ENCODE results near the gene GPR18.

Gene GPR18

DNA sequence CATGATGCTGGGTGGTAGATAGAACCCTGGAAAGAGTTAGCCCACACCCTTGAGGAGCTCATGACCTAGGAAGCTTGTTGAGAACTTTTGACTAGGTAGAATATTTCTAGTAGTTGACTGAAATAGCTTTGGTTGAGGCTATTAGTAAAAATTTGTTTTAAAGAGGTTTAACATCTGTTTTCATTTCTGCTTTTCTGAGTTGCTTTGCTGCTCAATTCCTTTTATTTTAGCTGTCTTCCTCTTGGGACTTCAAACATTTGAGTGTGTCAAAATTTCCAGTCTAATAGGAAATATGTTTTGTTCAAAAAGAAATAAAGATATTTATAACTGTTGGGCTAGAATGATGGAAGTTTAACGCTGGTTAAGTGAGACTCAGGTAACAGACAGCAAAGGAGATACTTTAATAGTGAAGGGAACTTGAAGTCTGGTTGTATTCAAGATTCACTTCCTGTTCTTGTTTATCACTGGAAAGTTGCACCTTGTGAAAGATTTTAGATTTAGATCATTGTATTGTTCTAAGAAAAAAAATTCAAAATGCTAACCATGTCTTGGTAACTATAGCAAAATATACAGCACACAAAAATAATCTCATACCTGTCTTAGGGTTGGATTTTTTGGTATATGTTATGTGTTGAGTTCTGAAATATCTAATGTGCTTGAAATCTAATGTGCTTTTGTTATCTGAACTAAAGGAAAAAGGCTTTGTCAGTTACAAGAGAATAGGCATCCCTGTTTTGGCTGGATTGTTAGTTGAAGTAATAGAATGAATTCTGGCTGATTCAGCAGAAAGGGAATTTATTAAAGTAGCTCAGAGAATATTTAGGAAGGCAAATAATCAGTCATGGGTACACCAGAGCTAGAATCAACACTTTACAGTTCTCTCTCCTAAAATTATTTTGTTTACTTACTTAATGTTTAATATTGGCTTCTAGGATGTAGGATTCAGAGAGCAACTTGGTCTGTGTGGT lies 24.4 kb upstream of the GPR18 start:
- TF ChIP-seq, protein P1, sequence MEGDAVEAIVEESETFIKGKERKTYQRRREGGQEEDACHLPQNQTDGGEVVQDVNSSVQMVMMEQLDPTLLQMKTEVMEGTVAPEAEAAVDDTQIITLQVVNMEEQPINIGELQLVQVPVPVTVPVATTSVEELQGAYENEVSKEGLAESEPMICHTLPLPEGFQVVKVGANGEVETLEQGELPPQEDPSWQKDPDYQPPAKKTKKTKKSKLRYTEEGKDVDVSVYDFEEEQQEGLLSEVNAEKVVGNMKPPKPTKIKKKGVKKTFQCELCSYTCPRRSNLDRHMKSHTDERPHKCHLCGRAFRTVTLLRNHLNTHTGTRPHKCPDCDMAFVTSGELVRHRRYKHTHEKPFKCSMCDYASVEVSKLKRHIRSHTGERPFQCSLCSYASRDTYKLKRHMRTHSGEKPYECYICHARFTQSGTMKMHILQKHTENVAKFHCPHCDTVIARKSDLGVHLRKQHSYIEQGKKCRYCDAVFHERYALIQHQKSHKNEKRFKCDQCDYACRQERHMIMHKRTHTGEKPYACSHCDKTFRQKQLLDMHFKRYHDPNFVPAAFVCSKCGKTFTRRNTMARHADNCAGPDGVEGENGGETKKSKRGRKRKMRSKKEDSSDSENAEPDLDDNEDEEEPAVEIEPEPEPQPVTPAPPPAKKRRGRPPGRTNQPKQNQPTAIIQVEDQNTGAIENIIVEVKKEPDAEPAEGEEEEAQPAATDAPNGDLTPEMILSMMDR (conservative IDR thresholded peaks at IDR 0.05; ENCODE audit: low read depth, low read length) = no peak
- no peak overlapping the region for H3K4me3 ChIP-seq (ENCODE audit: low read depth, low read length)
- no peak for DNase-seq (ENCODE audit: low read depth)

DNA sequence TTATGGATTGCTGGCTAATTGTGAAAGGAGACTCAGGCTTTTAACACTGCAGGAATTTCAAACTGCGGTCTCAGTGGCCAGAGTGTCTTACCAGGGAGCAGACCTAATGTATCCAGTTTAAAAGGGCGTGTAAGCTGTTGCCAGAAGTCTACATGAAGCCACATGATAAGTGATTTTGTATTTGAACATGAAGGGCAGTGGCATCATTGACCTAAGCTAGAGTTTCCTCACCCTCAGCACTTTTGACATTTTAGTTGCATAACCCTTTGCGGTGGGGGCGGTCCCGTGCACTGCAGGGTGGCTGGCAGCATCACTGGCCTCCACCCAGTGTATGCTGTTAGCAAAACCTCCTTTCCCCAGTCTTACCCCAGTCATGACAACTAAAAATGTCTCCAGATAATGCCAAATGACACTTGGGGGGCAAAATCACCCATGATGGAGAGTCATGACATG lies 23.7 kb upstream of the GPR18 start:
- TF ChIP-seq, protein P1 (conservative IDR thresholded peaks at IDR 0.05; ENCODE audit: low read depth, low read length) = no peak
- no peak overlapping the region for H3K4me3 ChIP-seq (ENCODE audit: low read depth, low read length)
- DNase-seq (ENCODE audit: low read depth) = peak; percentile 45

DNA sequence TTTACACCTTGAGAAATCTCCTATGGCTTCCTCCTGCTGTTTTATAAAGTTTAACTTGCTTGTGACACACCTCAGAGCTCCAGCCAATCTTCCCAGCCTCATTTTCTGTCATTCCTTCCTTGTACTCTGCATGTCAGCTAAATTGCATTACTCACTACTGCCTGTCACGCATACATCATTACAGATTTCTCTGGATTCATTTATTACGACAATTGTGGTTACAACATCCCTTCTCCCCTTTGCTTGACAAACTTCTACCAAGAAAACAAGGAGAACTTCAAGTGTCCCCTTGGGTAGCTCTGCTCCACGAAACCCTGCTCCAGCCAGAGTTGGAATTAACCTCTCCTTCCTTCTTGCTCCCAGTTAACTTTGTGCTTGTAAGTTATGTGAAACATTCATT lies 22.0 kb upstream of the GPR18 start:
- peak; percentile 10 for DNase-seq (ENCODE audit: low read depth)
- TF ChIP-seq, protein P1 (conservative IDR thresholded peaks at IDR 0.05; ENCODE audit: low read depth, low read length) = no peak
- no peak overlapping the region for H3K4me3 ChIP-seq (ENCODE audit: low read depth, low read length)

DNA sequence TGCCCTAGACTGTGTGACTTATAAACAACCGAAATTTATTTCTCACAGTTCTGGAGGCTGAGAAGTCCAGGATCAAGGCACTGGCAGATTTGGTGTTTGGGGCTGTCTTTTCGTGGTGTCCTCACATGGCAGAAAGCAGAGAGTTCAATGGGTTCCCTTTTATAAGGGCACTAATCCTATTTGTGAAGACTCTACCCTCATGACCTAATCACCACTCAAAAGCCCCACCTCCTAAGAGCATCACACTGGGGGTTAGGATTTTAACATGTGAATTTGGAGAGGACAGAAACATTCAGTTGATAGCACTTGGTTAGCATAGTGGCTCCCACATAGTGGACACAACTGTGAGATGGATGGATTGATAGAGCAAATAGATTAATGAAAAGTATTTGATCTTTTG lies 21.5 kb upstream of the GPR18 start:
- no peak for DNase-seq (ENCODE audit: low read depth)
- TF ChIP-seq, protein P1 (conservative IDR thresholded peaks at IDR 0.05; ENCODE audit: low read depth, low read length) = no peak
- no peak overlapping the region for H3K4me3 ChIP-seq (ENCODE audit: low read depth, low read length)

DNA sequence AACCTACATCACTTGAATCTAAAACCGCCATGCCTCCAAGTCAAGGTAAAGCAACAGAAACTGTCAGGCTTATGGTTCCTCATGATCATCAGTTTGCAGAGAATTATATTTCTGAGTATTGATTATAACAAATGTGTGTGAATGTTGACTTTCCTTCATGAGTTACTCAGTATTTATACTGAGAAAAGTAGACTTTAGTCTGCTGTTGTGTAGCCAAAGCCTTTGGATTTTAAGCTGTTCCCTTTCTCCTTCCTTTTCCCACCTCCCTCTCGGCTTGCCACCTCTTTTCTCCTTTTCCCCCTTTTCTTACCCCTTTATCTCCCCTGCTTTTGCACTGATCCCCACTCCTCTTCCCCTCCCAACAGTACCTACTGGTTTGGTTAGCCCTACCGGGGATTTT lies 20.7 kb upstream of the GPR18 start:
- TF ChIP-seq, protein P1 (conservative IDR thresholded peaks at IDR 0.05; ENCODE audit: low read depth, low read length) = no peak
- no peak overlapping the region for H3K4me3 ChIP-seq (ENCODE audit: low read depth, low read length)

DNA sequence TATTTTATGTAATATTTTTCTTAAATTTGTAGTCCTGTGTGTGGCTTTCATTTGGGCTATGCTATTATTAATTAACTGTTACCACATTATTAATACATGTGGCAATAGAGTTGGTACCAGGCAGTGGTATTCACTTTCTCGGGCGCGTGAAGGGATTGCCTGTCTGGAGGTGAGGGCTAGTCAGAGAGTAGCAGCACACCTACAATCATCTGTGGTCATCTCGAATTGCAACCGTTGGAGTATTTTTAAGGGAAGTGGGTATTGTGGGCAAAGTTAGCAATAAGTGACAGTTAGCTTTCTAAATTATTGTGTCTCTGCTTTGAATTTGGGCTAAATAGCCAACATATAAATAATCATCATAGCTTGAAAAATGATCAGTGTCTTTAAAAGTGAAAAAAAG lies 20.0 kb upstream of the GPR18 start:
- TF ChIP-seq, protein P1 (conservative IDR thresholded peaks at IDR 0.05; ENCODE audit: low read depth, low read length) = no peak
- no peak overlapping the region for H3K4me3 ChIP-seq (ENCODE audit: low read depth, low read length)
- DNase-seq (ENCODE audit: low read depth) = no peak

More for the DNA sequence above, 20.7 kb upstream of the GPR18 start:
- DNase-seq (ENCODE audit: low read depth) = no peak
